HepG2 (cell line): Measurements from ENCODE around the gene RBPJ.

Experiments used
- CHD2 ChIP-seq: IDR thresholded peaks from 2 replicates; pipeline ENCODE4 v1.6.1; 2011; ENCODE audit warnings: low read depth, low read length, improper control_type of control experiment
- CTCF ChIP-seq: sonication (generic); formaldehyde crosslinking; IDR thresholded peaks from 2 replicates; pipeline ENCODE4 v1.5.0; 2020; ENCODE audit warnings: mild to moderate bottlenecking, missing genetic modification reagents, moderate library complexity
- DRAP1 ChIP-seq: IDR thresholded peaks from 2 replicates; pipeline ENCODE4 v1.6.1; 2016; ENCODE audit warnings: missing genetic modification reagents, missing compliant biosample characterization
- KAT7 ChIP-seq: IDR thresholded peaks from 2 replicates; pipeline ENCODE4 v1.6.1; 2018; ENCODE audit warnings: borderline replicate concordance, missing compliant biosample characterization
- KDM1A ChIP-seq: IDR thresholded peaks from 2 replicates; pipeline ENCODE4 v1.6.1; 2016; ENCODE audit warnings: missing compliant biosample characterization
- NKX3-1 ChIP-seq: sonication (generic); formaldehyde crosslinking; IDR thresholded peaks from 2 replicates; pipeline ENCODE4 v1.5.0; 2020; ENCODE audit warnings: missing genetic modification reagents
- NR2F1 ChIP-seq, 2 experiments: fragments of 450-650 bp in 1 of 2; formaldehyde crosslinking in 1 of 2; IDR thresholded peaks; 2 replicates each; pipeline versions ENCODE4 v1.5.0 to v1.6.1; 2016 to 2020; ENCODE audit warnings: mild to moderate bottlenecking in 1 of 2, missing compliant biosample characterization in 1 of 2, missing genetic modification reagents in 1 of 2, moderate library complexity in 1 of 2
- POLR2A ChIP-seq, 2 experiments: IDR thresholded peaks; 2 replicates each; pipeline ENCODE4 v1.6.1; 2011; ENCODE audit warnings: low read depth in 2 of 2, low read length in 2 of 2, mild to moderate bottlenecking in 1 of 2, moderate library complexity in 1 of 2; ENCODE audit not compliant: insufficient read depth in 1 of 2
- SKIL ChIP-seq: sonication (generic); formaldehyde crosslinking; IDR thresholded peaks from 2 replicates; pipeline ENCODE4 v1.8.0; 2022; ENCODE audit warnings: missing genetic modification reagents, mild to moderate bottlenecking, moderate library complexity, borderline replicate concordance
- SUZ12 ChIP-seq: fragments of 150-350 bp; IDR thresholded peaks from 2 replicates; pipeline ENCODE4 v1.6.1; 2014; ENCODE audit warnings: low read depth, low read length
- TARDBP ChIP-seq: sonication (generic); formaldehyde crosslinking; IDR thresholded peaks from 2 replicates; pipeline ENCODE4 v1.8.0; 2022; ENCODE audit warnings: mild to moderate bottlenecking, missing genetic modification reagents
- TCF7L2 ChIP-seq: IDR thresholded peaks from 2 replicates; pipeline ENCODE4 v1.6.1; 2011; ENCODE audit warnings: mild to moderate bottlenecking, low read depth, low read length, moderate library complexity
- YY1 ChIP-seq: IDR thresholded peaks from 2 replicates; pipeline ENCODE4 v1.6.1; 2011; ENCODE audit warnings: low read length, low read depth, moderate library complexity, mild to moderate bottlenecking; ENCODE audit not compliant: insufficient read depth, insufficient replicate concordance
- TF ChIP-seq, protein P1 (sequence below): sonication (generic); formaldehyde crosslinking; IDR thresholded peaks from 2 replicates; pipeline ENCODE4 v1.8.0; 2022; ENCODE audit warnings: missing genetic modification reagents, mild to moderate bottlenecking, borderline replicate concordance

GRCh38 chr4:26330946-26331345 lies 10.1 kb downstream of the RBPJ start:
- no peak for TF ChIP-seq KDM1A (CRISPR knock-in tag)
- no peak for TF ChIP-seq NKX3-1
- TF ChIP-seq CTCF, result no peak
- no peak for TF ChIP-seq CHD2
- TF ChIP-seq TCF7L2, result no peak
- TF ChIP-seq NR2F1 (CRISPR knock-in tag; IDR thresholded peaks at IDR 0.05), result no peak
- no peak for TF ChIP-seq DRAP1 (CRISPR knock-in tag)
- TF ChIP-seq, protein P1, sequence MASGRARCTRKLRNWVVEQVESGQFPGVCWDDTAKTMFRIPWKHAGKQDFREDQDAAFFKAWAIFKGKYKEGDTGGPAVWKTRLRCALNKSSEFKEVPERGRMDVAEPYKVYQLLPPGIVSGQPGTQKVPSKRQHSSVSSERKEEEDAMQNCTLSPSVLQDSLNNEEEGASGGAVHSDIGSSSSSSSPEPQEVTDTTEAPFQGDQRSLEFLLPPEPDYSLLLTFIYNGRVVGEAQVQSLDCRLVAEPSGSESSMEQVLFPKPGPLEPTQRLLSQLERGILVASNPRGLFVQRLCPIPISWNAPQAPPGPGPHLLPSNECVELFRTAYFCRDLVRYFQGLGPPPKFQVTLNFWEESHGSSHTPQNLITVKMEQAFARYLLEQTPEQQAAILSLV (CRISPR knock-in tag), result no peak
- no peak for TF ChIP-seq KAT7 (CRISPR knock-in tag)
- TF ChIP-seq SUZ12, result no peak
- no peak for TF ChIP-seq POLR2A (IDR thresholded peaks at IDR 0.05; ENCODE audit: insufficient read depth in 1 of 2, low read depth in 2 of 2, low read length in 2 of 2)
- no peak for TF ChIP-seq YY1
- no peak for TF ChIP-seq TARDBP (CRISPR knock-in tag)
- TF ChIP-seq SKIL, result no peak
